Measurements from ENCODE around the gene TSC22D4.
"Not testable (repeated sequence)": the region's sequence is repeated elsewhere in the genome, so short reads cannot be mapped to it uniquely, and the experiment has no call there.

TSC22D4 gene

GRCh38 chr7:100443096-100443840 is 35.7 kb downstream of the TSC22D4 start:
- no peak for DNase-seq (ENCODE audit: low read depth)

- DNase-seq (ENCODE audit: low read depth) = no peak
Observed at GRCh38 chr7:100441641-100442535, 37.1 kb downstream of the TSC22D4 start.

GRCh38 chr7:100439244-100439643 is 39.8 kb downstream of the TSC22D4 start:
- not testable (repeated sequence) for DNase-seq (ENCODE audit: low read depth)

- DNase-seq (ENCODE audit: low read depth) = not testable (repeated sequence)
Observed at GRCh38 chr7:100438731-100439130, 40.3 kb downstream of the TSC22D4 start.

- no peak for DNase-seq (ENCODE audit: low read depth)
Observed at GRCh38 chr7:100438172-100438571, 40.8 kb downstream of the TSC22D4 start.

GRCh38 chr7:100437150-100438100 is 41.6 kb downstream of the TSC22D4 start:
- DNase-seq (ENCODE audit: low read depth) = no peak

GRCh38 chr7:100435401-100436304 is 43.4 kb downstream of the TSC22D4 start:
- no peak for DNase-seq (ENCODE audit: low read depth)

GRCh38 chr7:100434297-100435144 is 44.5 kb downstream of the TSC22D4 start:
- DNase-seq (ENCODE audit: low read depth) = no peak

- no peak for DNase-seq (ENCODE audit: low read depth)
Observed at GRCh38 chr7:100433592-100434296, 45.3 kb downstream of the TSC22D4 start.

- no peak for DNase-seq (ENCODE audit: low read depth)
Observed at GRCh38 chr7:100433276-100433591, 45.8 kb downstream of the TSC22D4 start.

- no peak for DNase-seq (ENCODE audit: low read depth)
Observed at GRCh38 chr7:100432621-100433275, 46.3 kb downstream of the TSC22D4 start.

- DNase-seq (ENCODE audit: low read depth) = no peak
Observed at GRCh38 chr7:100432053-100432452, 47.0 kb downstream of the TSC22D4 start.

- DNase-seq (ENCODE audit: low read depth) = no peak
Observed at GRCh38 chr7:100431286-100431735, 47.7 kb downstream of the TSC22D4 start.

- no peak for DNase-seq (ENCODE audit: low read depth)
Observed at GRCh38 chr7:100430493-100431285, 48.3 kb downstream of the TSC22D4 start.

- peak; percentile 90 for DNase-seq (ENCODE audit: low read depth)
Observed at GRCh38 chr7:100429637-100430492, 49.1 kb downstream of the TSC22D4 start, which contains the start of gene MEPCE. Gene MEPCE, plus strand, starts transcription at chr7:100429831. Its CDS starts 188 bp downstream, at chr7:100430019.

- DNase-seq (ENCODE audit: low read depth) = peak; percentile 98
Observed at GRCh38 chr7:100428967-100429636, 49.9 kb downstream of the TSC22D4 start.

Measured in amniotic epithelial cell (primary cell).